ENCODE data around the gene SLC25A48. TPM values are rescaled to one million over a fixed set of nuclear protein-coding genes. Genes with fewer than 3 reads are reported as not detected.
A peak's percentile ranks its signal among the peaks of the same experiment; 100 is the strongest.

The SLC25A48 gene, protein sequence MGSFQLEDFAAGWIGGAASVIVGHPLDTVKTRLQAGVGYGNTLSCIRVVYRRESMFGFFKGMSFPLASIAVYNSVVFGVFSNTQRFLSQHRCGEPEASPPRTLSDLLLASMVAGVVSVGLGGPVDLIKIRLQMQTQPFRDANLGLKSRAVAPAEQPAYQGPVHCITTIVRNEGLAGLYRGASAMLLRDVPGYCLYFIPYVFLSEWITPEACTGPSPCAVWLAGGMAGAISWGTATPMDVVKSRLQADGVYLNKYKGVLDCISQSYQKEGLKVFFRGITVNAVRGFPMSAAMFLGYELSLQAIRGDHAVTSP
- total RNA-seq (1 to 10 TPM in 2 of 9 donors, under 1 TPM in 1, not detected in 6; 0.72 to 3.5 (median 1.7) TPM), polyA plus RNA-seq (1 to 10 TPM in 1 of 2 donors, under 1 TPM in 1; 0.38 to 8.7 TPM)
- long read RNA-seq, donor 1, result 0 reads
- long read RNA-seq, donor 2, partial matches to known transcripts, result 1 of 20 reads
- long read RNA-seq, donor 2, other reads (novel, unspliced or antisense), result 17 of 20 reads
- long read RNA-seq, donor 3, result 0 reads

GRCh38 chr5:135834639-135835529 is at the start of gene SLC25A48:
Gene SLC25A48, plus strand, starts transcription at chr5:135834663. Its CDS starts 185 bp downstream, at chr5:135834848.
- H3K9me3 ChIP-seq, result peaks cover 0 to 3% (median 0%) of the 10 kb centered on the region in 12 donors
- peaks cover 0 to 55% (median 25%) of the 10 kb centered on the region in 9 donors for H3K27me3 ChIP-seq
- no peak within 1 kb of the TSS for H3K27ac ChIP-seq
- intact Hi-C loops (cut with DNase I), result loop anchor here in 4 of 10 donors (5.0 to 10.0 kb wide), 3 partner anchors 93 to 370 kb away; no protein-coding TSS in a partner anchor
- peaks cover 0 to 15% (median 7%) of the 10 kb centered on the region in 12 donors for H3K4me1 ChIP-seq
- ATAC-seq (peak; percentile 69 to 94 (median 72)), DNase-seq (peak in 3 of 5 donors; percentile 17 to 67 (median 51))
- H3K4me3 ChIP-seq, result peak within 1 kb of the TSS in 11 of 12 donors; percentile 29 to 56 (median 43)
- 2 to 3% (median 2%) methylated on average over 15 to 68 of the region's 68 CpGs for WGBS, 4 donors
- no peaks in the 10 kb centered on the region for H3K36me3 ChIP-seq
- TF ChIP-seq POLR2A (IDR thresholded peaks at IDR 0.05), result no peak
- TF ChIP-seq, protein P1, sequence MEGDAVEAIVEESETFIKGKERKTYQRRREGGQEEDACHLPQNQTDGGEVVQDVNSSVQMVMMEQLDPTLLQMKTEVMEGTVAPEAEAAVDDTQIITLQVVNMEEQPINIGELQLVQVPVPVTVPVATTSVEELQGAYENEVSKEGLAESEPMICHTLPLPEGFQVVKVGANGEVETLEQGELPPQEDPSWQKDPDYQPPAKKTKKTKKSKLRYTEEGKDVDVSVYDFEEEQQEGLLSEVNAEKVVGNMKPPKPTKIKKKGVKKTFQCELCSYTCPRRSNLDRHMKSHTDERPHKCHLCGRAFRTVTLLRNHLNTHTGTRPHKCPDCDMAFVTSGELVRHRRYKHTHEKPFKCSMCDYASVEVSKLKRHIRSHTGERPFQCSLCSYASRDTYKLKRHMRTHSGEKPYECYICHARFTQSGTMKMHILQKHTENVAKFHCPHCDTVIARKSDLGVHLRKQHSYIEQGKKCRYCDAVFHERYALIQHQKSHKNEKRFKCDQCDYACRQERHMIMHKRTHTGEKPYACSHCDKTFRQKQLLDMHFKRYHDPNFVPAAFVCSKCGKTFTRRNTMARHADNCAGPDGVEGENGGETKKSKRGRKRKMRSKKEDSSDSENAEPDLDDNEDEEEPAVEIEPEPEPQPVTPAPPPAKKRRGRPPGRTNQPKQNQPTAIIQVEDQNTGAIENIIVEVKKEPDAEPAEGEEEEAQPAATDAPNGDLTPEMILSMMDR (IDR thresholded peaks at IDR 0.05), result peak in 3 of 12 donors; percentile 46 to 55 (median 51)

- TF ChIP-seq POLR2A (IDR thresholded peaks at IDR 0.05), result no peak
- TF ChIP-seq, protein P1 (IDR thresholded peaks at IDR 0.05), result no peak
- no peak overlapping the region for H3K4me3 ChIP-seq
Measured at GRCh38 chr5:135800656-135801055, 33.8 kb upstream of the SLC25A48 start.

DNA sequence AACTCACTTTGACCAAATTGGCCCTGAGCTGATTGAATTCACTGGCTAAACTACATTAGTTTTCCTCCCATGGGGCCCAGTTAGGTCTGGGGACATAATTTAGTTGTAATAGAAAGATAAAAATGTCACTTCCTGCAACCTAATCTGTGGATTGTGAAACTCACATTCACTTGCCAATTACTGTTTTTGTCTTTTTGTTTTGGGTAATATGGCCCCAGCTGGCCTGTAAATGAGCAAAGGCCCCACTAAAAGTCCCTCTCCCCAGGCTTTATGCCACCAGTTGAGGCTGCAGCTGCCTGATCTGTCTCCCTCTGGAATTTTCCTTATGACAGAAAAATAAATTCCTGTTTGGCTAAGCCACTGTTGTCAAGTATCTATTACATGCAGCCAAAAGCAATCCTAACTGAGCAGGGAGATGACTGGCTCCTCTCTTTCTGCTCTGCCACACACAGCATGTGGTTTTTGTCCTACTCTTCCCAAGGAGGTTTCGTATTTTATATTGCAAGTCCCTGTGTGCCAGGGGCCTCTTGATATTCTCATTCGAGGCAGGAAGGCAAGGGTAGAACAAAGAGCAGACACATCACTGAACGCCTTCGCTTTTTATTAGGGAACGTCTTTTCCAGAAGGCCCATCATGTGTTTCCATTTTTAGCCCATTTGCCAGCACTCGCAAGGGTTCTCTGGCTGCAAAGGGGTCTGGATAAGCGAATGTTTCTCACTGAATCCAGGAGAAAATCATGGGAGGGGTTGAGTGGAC is 24.1 kb upstream of the SLC25A48 start:
- DNase-seq (no peak), ATAC-seq (peak in 1 of 4 donors; percentile 30)
- TF ChIP-seq, protein P1 (IDR thresholded peaks at IDR 0.05), result no peak
- Histone ChIP-seq H3K4me3 (no peak overlapping the region), H3K27ac (peak overlapping the region in 6 of 12 donors; percentile 21 to 60 (median 40)), H3K27me3 (no peaks in the 10 kb centered on the region), H3K9me3 (no peaks in the 10 kb centered on the region), H3K4me1 (peaks cover 0 to 15% (median 0%) of the 10 kb centered on the region in 12 donors), H3K36me3 (no peaks in the 10 kb centered on the region)
- intact Hi-C loops (cut with DNase I), result no loop called here
- WGBS, 4 donors, result 47 to 56% (median 53%) methylated on average over 7 of the region's 7 CpGs

More at GRCh38 chr5:135800656-135801055, 33.8 kb upstream of the SLC25A48 start:
- DNase-seq (no peak), ATAC-seq (no peak)
- H3K36me3 ChIP-seq, result no peaks in the 10 kb centered on the region
- H3K9me3 ChIP-seq, result no peaks in the 10 kb centered on the region
- no peak overlapping the region for H3K27ac ChIP-seq
- intact Hi-C loops (cut with DNase I), result no loop called here
- H3K27me3 ChIP-seq, result peaks cover 0 to 46% (median 11%) of the 10 kb centered on the region in 9 donors
- H3K4me1 ChIP-seq, result no peaks in the 10 kb centered on the region
- WGBS, 4 donors, result 70 to 85% (median 74%) methylated on average over 10 of the region's 10 CpGs

Measured in heart left ventricle (tissue), 16 donors.